Rectal smooth muscle tissue (tissue), 1 donor: Measurements from ENCODE around the gene COLEC11.

Experiments used
- H3K27ac ChIP-seq: one replicate; pipeline ENCODE4 v1.7.0; 2013; ENCODE audit warnings: low read depth, low read length, inconsistent platforms
- H3K27me3 ChIP-seq: one replicate; pipeline ENCODE4 v1.7.0; 2013; ENCODE audit warnings: low read length; ENCODE audit not compliant: control insufficient read depth, insufficient read depth
- H3K36me3 ChIP-seq: one replicate; pipeline ENCODE4 v1.7.0; 2013; ENCODE audit warnings: low read length; ENCODE audit not compliant: control insufficient read depth, insufficient read depth
- H3K4me1 ChIP-seq: one replicate; pipeline ENCODE4 v1.7.0; 2013; ENCODE audit warnings: low read length; ENCODE audit not compliant: control insufficient read depth, insufficient read depth
- H3K4me3 ChIP-seq: one replicate; pipeline ENCODE4 v1.7.0; 2013; ENCODE audit warnings: low read length
- H3K9ac ChIP-seq: one replicate; pipeline ENCODE4 v1.7.0; 2013; ENCODE audit warnings: low read length

The COLEC11 gene

GRCh38 chr2:3650140-3650920 lies 55.4 kb downstream of the COLEC11 start:
- Histone ChIP-seq H3K4me3 (peak overlapping the region; percentile 28), H3K9ac (no peak overlapping the region), H3K27ac (peak overlapping the region; percentile 53), H3K36me3 (no peaks in the 10 kb centered on the region), H3K4me1 (peaks cover 11% of the 10 kb centered on the region), H3K27me3 (no peaks in the 10 kb centered on the region)

DNA sequence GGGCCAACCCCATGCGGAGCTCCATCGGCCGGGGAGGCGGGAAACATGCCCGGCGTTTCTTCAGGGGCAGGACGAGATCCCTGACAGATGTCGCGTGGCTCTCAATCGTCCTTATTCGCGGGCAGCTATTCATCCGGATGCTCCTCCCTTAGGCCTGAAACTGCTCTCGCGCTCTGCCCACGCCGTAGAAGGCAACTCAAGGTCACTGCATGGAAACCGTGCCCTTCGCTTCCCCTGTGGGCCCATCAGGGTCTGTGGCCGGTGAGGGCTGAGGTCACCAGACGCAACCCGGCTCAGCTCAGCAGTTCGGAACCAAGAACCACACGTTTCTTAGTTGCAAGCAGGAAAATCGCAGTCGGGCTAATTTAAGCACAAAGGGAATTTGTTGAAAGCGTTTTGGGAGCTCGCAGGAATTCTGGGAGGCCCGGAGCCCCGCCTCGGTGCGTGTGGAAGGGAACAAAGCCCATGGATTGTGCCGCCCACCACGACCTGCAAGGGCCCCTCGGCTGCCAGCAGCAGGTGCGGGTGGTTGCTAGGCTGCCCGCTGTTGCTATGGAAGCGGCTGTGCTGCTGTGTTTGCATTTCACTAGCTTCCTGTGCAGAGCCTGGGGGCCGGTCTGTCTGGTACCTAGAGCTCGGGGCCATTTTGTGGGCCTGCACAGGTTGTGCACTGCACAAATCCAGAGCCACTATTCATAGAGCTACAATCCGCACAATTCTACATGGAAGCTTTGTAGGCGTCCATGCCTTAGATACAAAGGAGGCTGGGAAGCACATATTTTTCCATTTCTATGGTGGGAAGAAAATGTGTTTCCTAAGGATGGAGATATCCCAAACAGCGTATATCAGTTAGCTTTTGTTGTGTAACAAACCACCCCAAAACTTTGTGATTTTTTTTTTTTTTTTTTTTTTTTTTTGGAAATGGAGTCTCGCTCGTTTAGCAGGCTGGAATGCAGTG lies 57.1 kb downstream of the COLEC11 start:
- H3K36me3 ChIP-seq, result no peaks in the 10 kb centered on the region
- H3K9ac ChIP-seq, result no peak overlapping the region
- H3K27ac ChIP-seq, result peak overlapping the region; percentile 77
- no peaks in the 10 kb centered on the region for H3K27me3 ChIP-seq
- H3K4me3 ChIP-seq, result peak overlapping the region; percentile 67
- peaks cover 11% of the 10 kb centered on the region for H3K4me1 ChIP-seq

GRCh38 chr2:3652896-3653625 lies 58.1 kb downstream of the COLEC11 start:
- Histone ChIP-seq H3K27ac (no peak overlapping the region), H3K4me1 (peaks cover 11% of the 10 kb centered on the region), H3K36me3 (no peaks in the 10 kb centered on the region), H3K4me3 (no peak overlapping the region), H3K9ac (no peak overlapping the region), H3K27me3 (no peaks in the 10 kb centered on the region)

GRCh38 chr2:3654011-3654410 lies 59.1 kb downstream of the COLEC11 start:
- no peaks in the 10 kb centered on the region for H3K36me3 ChIP-seq
- H3K27me3 ChIP-seq, result no peaks in the 10 kb centered on the region
- H3K4me1 ChIP-seq, result peaks cover 11% of the 10 kb centered on the region
- H3K4me3 ChIP-seq, result no peak overlapping the region
- no peak overlapping the region for H3K9ac ChIP-seq
- no peak overlapping the region for H3K27ac ChIP-seq

DNA sequence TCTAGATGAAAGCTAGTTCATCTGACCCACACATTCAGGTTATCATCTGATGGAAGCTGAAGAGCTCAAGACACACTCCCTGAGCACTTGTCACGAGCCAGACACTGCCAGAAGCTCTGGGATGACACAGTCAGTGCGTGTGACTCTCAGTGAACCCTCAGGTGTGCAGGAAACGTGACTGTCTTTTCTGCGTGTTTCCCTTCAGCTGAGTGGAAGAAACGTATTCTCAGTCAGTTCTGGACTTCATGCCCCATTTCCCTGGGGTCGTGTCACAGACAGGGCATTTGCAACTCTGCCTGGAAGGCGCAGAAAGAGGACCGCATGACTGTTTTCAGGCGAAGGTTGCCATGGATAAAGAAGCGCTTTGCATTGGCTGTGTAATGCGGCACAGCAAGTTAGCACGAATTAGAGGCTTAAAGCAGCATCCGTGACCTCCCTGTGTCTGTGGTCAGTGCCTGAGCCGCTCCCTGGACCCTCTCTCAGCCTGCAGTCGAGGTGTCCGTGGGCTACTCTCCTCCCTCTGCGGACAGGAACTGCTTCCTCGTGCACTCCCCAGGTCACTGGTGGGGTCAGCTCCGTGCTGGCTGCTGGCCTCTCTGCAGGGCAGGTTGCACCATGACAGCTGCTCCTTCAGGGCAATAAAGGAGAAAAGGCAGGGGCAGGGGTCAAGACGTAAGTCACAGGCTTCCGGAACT lies 59.8 kb downstream of the COLEC11 start:
- Histone ChIP-seq H3K4me1 (peaks cover 11% of the 10 kb centered on the region), H3K4me3 (no peak overlapping the region)

DNA sequence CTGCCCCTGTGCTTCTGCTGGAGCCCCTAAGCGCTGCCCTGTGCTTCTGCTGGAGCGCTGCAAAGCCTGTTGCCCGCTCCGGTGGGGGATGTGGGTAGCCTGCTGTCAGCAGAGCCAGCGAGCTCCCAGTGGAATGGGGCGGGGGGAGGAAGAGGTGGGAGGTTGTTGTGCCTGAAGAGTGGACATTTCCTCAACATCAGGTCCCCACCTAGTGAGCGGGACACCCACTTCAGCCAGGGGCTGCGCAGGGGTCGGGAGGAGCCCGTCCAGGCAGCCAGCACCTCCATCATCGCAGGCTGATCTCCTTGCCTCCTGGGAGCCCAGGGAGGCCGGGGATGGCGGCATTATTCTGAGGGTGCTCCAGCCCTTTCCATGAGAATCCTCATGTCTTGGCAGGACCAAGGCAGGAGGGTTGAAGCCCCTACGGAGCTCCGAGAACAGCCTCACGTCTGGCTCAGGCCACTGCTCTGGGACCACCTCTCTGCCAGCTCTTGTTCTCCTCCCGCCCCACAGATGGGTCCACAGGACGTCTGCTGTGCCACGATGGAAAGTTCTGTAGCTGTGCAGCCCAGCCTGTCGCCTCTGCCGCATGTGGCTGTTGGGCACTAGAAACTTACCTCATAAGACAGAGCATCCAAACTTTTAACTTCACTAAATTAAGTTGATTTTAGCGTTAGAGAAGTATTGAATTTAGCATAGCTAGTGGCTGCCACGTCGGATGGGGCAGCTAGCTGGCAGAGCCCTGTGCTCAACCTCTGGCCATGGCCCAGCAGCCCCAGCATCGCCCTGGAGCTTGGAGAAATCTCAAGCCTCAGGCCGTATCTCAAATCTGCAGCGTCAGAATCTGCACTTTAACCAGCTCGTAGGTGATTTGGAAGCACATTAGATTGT lies 61.2 kb downstream of the COLEC11 start:
- peaks cover 6% of the 10 kb centered on the region for H3K4me1 ChIP-seq
- no peak overlapping the region for H3K9ac ChIP-seq
- H3K27ac ChIP-seq, result no peak overlapping the region
- H3K36me3 ChIP-seq, result no peaks in the 10 kb centered on the region
- H3K4me3 ChIP-seq, result no peak overlapping the region
- H3K27me3 ChIP-seq, result no peaks in the 10 kb centered on the region

More for the DNA sequence above, 59.8 kb downstream of the COLEC11 start:
- H3K27ac ChIP-seq, result no peak overlapping the region
- no peaks in the 10 kb centered on the region for H3K27me3 ChIP-seq
- no peaks in the 10 kb centered on the region for H3K36me3 ChIP-seq
- no peak overlapping the region for H3K9ac ChIP-seq

- no peak overlapping the region for H3K4me3 ChIP-seq
- H3K27me3 ChIP-seq, result no peaks in the 10 kb centered on the region
- no peaks in the 10 kb centered on the region for H3K36me3 ChIP-seq
- no peak overlapping the region for H3K9ac ChIP-seq
- peaks cover 3% of the 10 kb centered on the region for H3K4me1 ChIP-seq
- H3K27ac ChIP-seq, result no peak overlapping the region
Observed at GRCh38 chr2:3656762-3657721, 62.1 kb downstream of the COLEC11 start.

DNA sequence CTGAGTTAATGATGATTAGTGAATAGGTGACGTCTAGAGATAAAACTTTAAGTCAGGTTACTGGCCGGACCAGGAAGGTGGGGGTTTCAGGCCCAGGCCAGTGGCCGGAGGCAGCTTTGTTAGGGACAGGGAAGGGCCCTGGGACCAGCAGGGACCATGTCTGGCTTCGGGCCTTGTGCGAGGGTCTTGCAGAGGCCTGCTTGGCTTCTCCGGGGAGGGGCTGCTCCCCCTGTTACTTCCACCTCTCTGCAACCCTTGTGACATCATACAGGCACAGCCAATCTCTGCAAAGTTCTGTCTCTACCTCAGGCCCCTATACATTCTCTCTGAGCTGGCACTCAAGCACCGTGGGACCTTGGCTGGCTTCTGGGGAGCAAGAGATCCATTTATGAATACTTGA lies 63.0 kb downstream of the COLEC11 start, which contains the start of gene ALLC:
Gene ALLC (plus strand): TSS at position 320 of the 400 bp plus-strand sequence. CDS start 12,958 bp downstream, outside the sequence.
- H3K27ac ChIP-seq, result no peak within 1 kb of the TSS

DNA sequence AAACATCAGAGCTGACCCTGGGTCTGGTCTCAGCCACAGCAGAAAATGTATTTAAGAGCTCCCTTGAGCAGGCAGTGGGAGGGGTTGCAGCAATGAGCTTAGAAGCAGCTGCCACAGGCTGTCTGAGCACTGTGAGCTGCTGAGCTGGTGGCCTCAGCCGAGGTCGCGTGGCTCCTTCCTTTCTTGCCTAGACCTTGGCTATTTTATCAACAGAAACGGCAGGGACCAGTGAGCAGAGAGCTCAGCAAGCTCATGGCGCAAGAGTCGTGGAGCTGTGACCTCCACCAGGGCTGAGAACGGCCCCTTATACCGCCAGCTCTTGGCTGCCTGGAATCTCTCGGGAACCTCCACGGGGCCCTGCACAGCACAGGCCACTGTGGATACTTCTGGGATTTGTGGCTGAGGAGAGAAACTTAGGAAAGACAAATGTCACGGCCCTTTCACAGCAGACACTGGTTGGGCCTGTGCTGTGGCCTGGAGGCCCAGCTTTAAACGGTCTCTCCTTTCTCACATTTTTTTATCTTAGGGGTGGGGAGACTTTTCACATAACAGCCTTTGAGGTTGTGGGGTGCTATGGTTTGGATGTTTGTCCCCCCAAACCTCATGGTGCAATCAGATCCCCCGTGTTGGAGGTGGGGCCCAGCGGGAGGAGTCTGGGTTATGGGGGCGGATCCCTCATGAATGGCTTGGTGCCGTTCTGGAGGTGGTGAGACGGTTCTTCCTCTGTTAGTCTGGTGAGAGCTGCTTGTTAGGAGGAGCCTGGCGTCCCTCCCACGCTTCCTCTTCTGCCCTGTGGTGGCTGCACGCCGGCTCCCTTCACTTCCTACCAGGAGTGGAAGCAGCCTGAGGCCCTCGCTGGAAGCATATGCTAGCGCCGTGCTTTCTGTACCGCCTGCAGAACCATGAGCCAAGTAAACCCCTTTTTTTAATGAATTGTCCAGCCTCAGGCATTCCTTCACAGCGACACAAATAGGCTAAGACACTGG lies 64.8 kb downstream of the COLEC11 start:
- Histone ChIP-seq H3K27me3 (no peaks in the 10 kb centered on the region), H3K36me3 (no peaks in the 10 kb centered on the region), H3K27ac (no peak overlapping the region), H3K9ac (no peak overlapping the region), H3K4me3 (no peak overlapping the region), H3K4me1 (no peaks in the 10 kb centered on the region)

More for the DNA sequence above, 63.0 kb downstream of the COLEC11 start, which contains the start of gene ALLC:
- H3K27me3 ChIP-seq, result no peaks in the 10 kb centered on the region
- H3K4me1 ChIP-seq, result no peaks in the 10 kb centered on the region
- H3K4me3 ChIP-seq, result no peak within 1 kb of the TSS
- H3K9ac ChIP-seq, result no peak within 1 kb of the TSS
- no peaks in the 10 kb centered on the region for H3K36me3 ChIP-seq
